GM23338 (cell line): ENCODE measurements around the gene GPAM. TPM values are rescaled to one million over a fixed set of nuclear protein-coding genes. Genes with fewer than 3 reads are reported as not detected.

Source experiments
- ATAC-seq: fragments of 200-7000 bp; cut with Tn5 transposase; 3 replicates; pipeline ENCODE4 v1.9.1; 2020
- DNase-seq: peaks from one replicate; pipeline ENCODE4 v3.0.0-alpha.2; 2015; ENCODE audit warnings: low spot score
- H2AFZ ChIP-seq: fragments of 200-600 bp; sonication (generic); 2 replicates; pipeline ENCODE4 v1.8.0; 2016; ENCODE audit warnings: antibody characterized with exemption, mild to moderate bottlenecking, moderate library complexity
- H3F3A ChIP-seq: fragments of 200-600 bp; sonication (generic); replicated peaks from 2 replicates; pipeline ENCODE4 v1.8.0; 2017; ENCODE audit warnings: antibody characterized with exemption, mixed run types, low read depth
- H3K27ac ChIP-seq: fragments of 200-600 bp; sonication (generic); 2 replicates; pipeline ENCODE4 v1.6.1; 2016; ENCODE audit warnings: low read depth
- H3K27me3 ChIP-seq: fragments of 200-600 bp; sonication (generic); 2 replicates; pipeline ENCODE4 v1.8.0; 2016; ENCODE audit warnings: mild to moderate bottlenecking, mixed run types, moderate library complexity; ENCODE audit not compliant: insufficient read depth
- H3K36me3 ChIP-seq: fragments of 200-600 bp; sonication (generic); 2 replicates; pipeline ENCODE4 v1.8.0; 2016; ENCODE audit warnings: mild to moderate bottlenecking; ENCODE audit not compliant: insufficient read depth
- H3K4me1 ChIP-seq: fragments of 200-600 bp; sonication (generic); 2 replicates; pipeline ENCODE4 v1.8.0; 2016; ENCODE audit warnings: mild to moderate bottlenecking, moderate library complexity; ENCODE audit not compliant: insufficient read depth
- H3K4me2 ChIP-seq: fragments of 200-600 bp; sonication (generic); 2 replicates; pipeline ENCODE4 v1.7.1; 2017; ENCODE audit warnings: mixed run types
- H3K4me3 ChIP-seq: fragments of 200-600 bp; sonication (generic); 2 replicates; pipeline ENCODE4 v1.6.1; 2016; ENCODE audit warnings: mixed run types
- H3K79me2 ChIP-seq: fragments of 200-600 bp; sonication (generic); replicated peaks from 2 replicates; pipeline ENCODE4 v1.8.0; 2017; ENCODE audit warnings: mild to moderate bottlenecking; ENCODE audit not compliant: insufficient read depth
- H3K9me2 ChIP-seq: fragments of 200-600 bp; sonication (generic); 2 replicates; pipeline ENCODE4 v1.8.0; 2017; ENCODE audit not compliant: insufficient read depth
- H4K20me1 ChIP-seq: fragments of 200-600 bp; sonication (generic); replicated peaks from 2 replicates; pipeline ENCODE4 v1.8.0; 2017; ENCODE audit warnings: mild to moderate bottlenecking; ENCODE audit not compliant: insufficient read depth
- H3K27ac Mint-ChIP-seq: 2 replicates; pipeline ENCODE4 v1.8.0; 2020; ENCODE audit warnings: inconsistent platforms, mild to moderate bottlenecking, moderate library complexity, mixed read lengths
- H3K27me3 Mint-ChIP-seq: 3 replicates; pipeline ENCODE4 v1.8.0; 2022; ENCODE audit warnings: low read depth, mild to moderate bottlenecking, moderate library complexity, mixed read lengths, inconsistent platforms; ENCODE audit not compliant: insufficient read depth, poor library complexity
- H3K36me3 Mint-ChIP-seq: 3 replicates; pipeline ENCODE4 v1.8.0; 2021; ENCODE audit warnings: low read depth, mild to moderate bottlenecking, inconsistent platforms, moderate library complexity, mixed read lengths
- H3K4me1 Mint-ChIP-seq: 3 replicates; pipeline ENCODE4 v1.8.0; 2020; ENCODE audit warnings: mild to moderate bottlenecking, inconsistent platforms, mixed read lengths
- H3K4me3 Mint-ChIP-seq: 3 replicates; pipeline ENCODE4 v1.8.0; 2021; ENCODE audit warnings: moderate library complexity, mild to moderate bottlenecking, inconsistent platforms, mixed read lengths
- H3K9me3 Mint-ChIP-seq: 3 replicates; pipeline ENCODE4 v1.8.0; 2020; ENCODE audit warnings: moderate library complexity, mild to moderate bottlenecking, inconsistent platforms, mixed read lengths
- CREB1 ChIP-seq: fragments of 250-450 bp; sonication (Bioruptor Pico); IDR thresholded peaks from 2 replicates; pipeline ENCODE4 v1.5.0; 2020; ENCODE audit warnings: low read depth, mild to moderate bottlenecking, moderate library complexity
- CTCF ChIP-seq, 2 experiments: fragments of 200-600 bp in 1 of 2; sonication (generic) in 1 of 2; conservative IDR thresholded peaks; 2 replicates each; pipeline versions ENCODE4 v1.5.1 to v1.6.1; 2016 to 2017; ENCODE audit warnings: antibody characterized with exemption in 2 of 2, low read depth in 2 of 2, mild to moderate bottlenecking in 2 of 2, moderate library complexity in 1 of 2
- ETS1 ChIP-seq: IDR thresholded peaks from 2 replicates; pipeline ENCODE4 v1.6.1; 2016; ENCODE audit warnings: antibody characterized with exemption
- EZH2phosphoT487 ChIP-seq: fragments of 200-600 bp; sonication (generic); IDR thresholded peaks from one replicate; pipeline ENCODE4 v1.8.1; 2018; ENCODE audit warnings: antibody characterized with exemption; ENCODE audit not compliant: unreplicated experiment
- JUNB ChIP-seq: IDR thresholded peaks from one replicate; pipeline ENCODE4 v1.6.1; 2016; ENCODE audit warnings: antibody characterized with exemption; ENCODE audit not compliant: unreplicated experiment
- POLR2AphosphoS5 ChIP-seq: IDR thresholded peaks from 2 replicates; pipeline ENCODE4 v1.6.1; 2016; ENCODE audit warnings: antibody characterized with exemption, low read depth
- REST ChIP-seq: IDR thresholded peaks from one replicate; pipeline ENCODE4 v1.6.1; 2018; ENCODE audit warnings: antibody characterized with exemption; ENCODE audit not compliant: unreplicated experiment
- STAT1 ChIP-seq: IDR thresholded peaks from one replicate; pipeline ENCODE4 v1.6.1; 2016; ENCODE audit warnings: antibody characterized with exemption; ENCODE audit not compliant: unreplicated experiment
- ZNF114 ChIP-seq: fragments of 250-450 bp; sonication (Bioruptor Pico); IDR thresholded peaks from 2 replicates; pipeline ENCODE4 v1.5.0; 2020; ENCODE audit warnings: mild to moderate bottlenecking, moderate library complexity
- ZNF331 ChIP-seq: fragments of 250-450 bp; sonication (Bioruptor Pico); IDR thresholded peaks from 2 replicates; pipeline ENCODE4 v1.5.0; 2020; ENCODE audit warnings: low read depth, mild to moderate bottlenecking, moderate library complexity
- ZNF462 ChIP-seq: fragments of 250-450 bp; sonication (Bioruptor Pico); IDR thresholded peaks from 2 replicates; pipeline ENCODE4 v1.5.0; 2020; ENCODE audit warnings: mild to moderate bottlenecking, moderate library complexity
- polyA plus RNA-seq: library from polyadenylated mRNA; unstranded; fragments of >200 nt; fragmentation: Nextera tagmentation; extraction: Ambion mirVana; gene quantifications from 2 replicates; pipeline ENCODE4 v1.2.1, GENCODE V29; 2016
- total RNA-seq: library from RNA; depleted of rRNA; stranded (reverse); fragments of >200 nt; shearing (Covaris generic); gene quantifications from 2 replicates; pipeline ENCODE4 v1.2.3, GENCODE V29; 2014

GPAM gene
- total and polyA plus RNA-seq, 2 experiments from 2014 or later = 5.5 to 16.6 TPM

GRCh38 chr10:112215342-112215774 lies 31.8 kb upstream of the GPAM start (continued):
- TF ChIP-seq CTCF (conservative IDR thresholded peaks at IDR 0.05; ENCODE audit: low read depth in 2 of 2) = no peak
- TF ChIP-seq STAT1 = no peak
- no peak for TF ChIP-seq ZNF462 (CRISPR knock-in tag)
- no peak for TF ChIP-seq JUNB

GRCh38 chr10:112214298-112214926 lies 30.8 kb upstream of the GPAM start:
- no peaks in the 10 kb centered on the region for H3K36me3 ChIP-seq
- no peak overlapping the region for H3K4me3 Mint-ChIP-seq
- no peaks in the 10 kb centered on the region for H4K20me1 ChIP-seq
- 0 out of 2 replicates have a peak overlapping the region, but pooled peaks have one; percentile 10 for H2AFZ ChIP-seq
- no peak overlapping the region for H3K27ac ChIP-seq
- H3K27ac Mint-ChIP-seq = no peak overlapping the region; the same call in 1 of the 2 replicates
- ATAC-seq (no peak), DNase-seq (no peak)
- H3K4me3 ChIP-seq = no peak overlapping the region
- no peak overlapping the region for H3K4me2 ChIP-seq
- no peaks in the 10 kb centered on the region for H3K9me2 ChIP-seq
- peaks cover 23% of the 10 kb centered on the region for H3K4me1 Mint-ChIP-seq
- H3K36me3 Mint-ChIP-seq = no peaks in the 10 kb centered on the region
- H3K27me3 ChIP-seq = no peaks in the 10 kb centered on the region
- H3K27me3 Mint-ChIP-seq = no peaks in the 10 kb centered on the region
- no peaks in the 10 kb centered on the region for H3F3A ChIP-seq
- no peaks in the 10 kb centered on the region for H3K79me2 ChIP-seq
- no peaks in the 10 kb centered on the region; the same call in 2 of the 3 replicates for H3K9me3 Mint-ChIP-seq
- no peaks in the 10 kb centered on the region for H3K4me1 ChIP-seq
- TF ChIP-seq POLR2AphosphoS5 (no peak), REST (no peak), ZNF114 (no peak), EZH2phosphoT487 (no peak), ETS1 (no peak), ZNF331 (no peak), STAT1 (no peak), CREB1 (CRISPR knock-in tag) (no peak)
